Fibroblast of lung (primary cell): ENCODE measurements around the gene B4GAT1. TPM values are rescaled to one million over a fixed set of nuclear protein-coding genes. Genes with fewer than 3 reads are reported as not detected.

Experiments used
- DNase-seq, 2 donors: peaks; one replicate each; pipeline versions ENCODE4 v3.0.0 to v3.0.0-alpha.2; 2010; ENCODE audit warnings: low read depth in 2 of 2
- H2AFZ ChIP-seq: 2 replicates; pipeline ENCODE4 v1.5.1; 2012; ENCODE audit warnings: low read length, control low read depth, inconsistent platforms
- H3K27ac ChIP-seq: 2 replicates; pipeline ENCODE4 v1.5.1; 2011; ENCODE audit warnings: low read length, control low read depth; ENCODE audit not compliant: insufficient read depth
- H3K27me3 ChIP-seq: 2 replicates; pipeline ENCODE4 v1.5.1; 2011; ENCODE audit warnings: mild to moderate bottlenecking, low read length; ENCODE audit not compliant: control insufficient read depth, insufficient read depth
- H3K36me3 ChIP-seq: 2 replicates; pipeline ENCODE4 v1.5.1; 2011; ENCODE audit warnings: low read length; ENCODE audit not compliant: control insufficient read depth, insufficient read depth
- H3K4me1 ChIP-seq: 2 replicates; pipeline ENCODE4 v1.5.1; 2011; ENCODE audit warnings: low read length; ENCODE audit not compliant: control insufficient read depth, insufficient read depth; ENCODE audit errors: extremely low read depth
- H3K4me2 ChIP-seq: 2 replicates; pipeline ENCODE4 v1.5.1; 2011; ENCODE audit warnings: low read length, control low read depth; ENCODE audit not compliant: insufficient read depth; ENCODE audit errors: extremely low read depth
- H3K4me3 ChIP-seq, 4 experiments: fragments of 200-600 bp in 1 of 4; sonication (generic) in 1 of 4; replicated peaks in 1 of 4; 2 replicates each; pipeline ENCODE4 v1.5.1; 2011 to 2016; ENCODE audit warnings: low read length in 4 of 4, low read depth in 3 of 4, mild to moderate bottlenecking in 3 of 4, control low read depth in 2 of 4, inconsistent platforms in 1 of 4, mixed read lengths in 1 of 4; ENCODE audit not compliant: insufficient read depth in 1 of 4; ENCODE audit errors: control extremely low read depth in 1 of 4
- H3K79me2 ChIP-seq: 2 replicates; pipeline ENCODE4 v1.5.1; 2012; ENCODE audit warnings: mild to moderate bottlenecking, low read length, inconsistent platforms; ENCODE audit not compliant: control insufficient read depth, insufficient read depth
- H3K9ac ChIP-seq: 2 replicates; pipeline ENCODE4 v1.5.1; 2011; ENCODE audit warnings: mild to moderate bottlenecking, low read length, control low read depth; ENCODE audit not compliant: insufficient read depth
- H3K9me3 ChIP-seq: 2 replicates; pipeline ENCODE4 v1.5.1; 2012; ENCODE audit warnings: low read depth, low read length; ENCODE audit not compliant: control insufficient read depth, insufficient read depth
- H4K20me1 ChIP-seq: 2 replicates; pipeline ENCODE4 v1.5.1; 2011; ENCODE audit warnings: low read length; ENCODE audit not compliant: control insufficient read depth, insufficient read depth; ENCODE audit errors: extremely low read depth
- EZH2 ChIP-seq: IDR thresholded peaks from 2 replicates; pipeline ENCODE4 v1.5.1; 2012; ENCODE audit warnings: low read length, control low read depth, mild to moderate bottlenecking; ENCODE audit errors: missing control alignments
- polyA plus RNA-seq, 2 donors: library from polyadenylated mRNA; depleted of rRNA in 1 of 2; stranded (reverse) in 1 of 2; unstranded in 1 of 2; fragments of >200 nt; gene quantifications; 2 replicates each; pipeline ENCODE4 v1.2.1, GENCODE V29; 2011 to 2012; ENCODE audit warnings: missing spikeins in 1 of 2
- total RNA-seq: library from RNA; depleted of rRNA; stranded (reverse); fragments of >200 nt; gene quantifications from 2 replicates; pipeline ENCODE4 v1.2.1, GENCODE V29; 2014
- TF ChIP-seq, protein P1 (sequence below), 2 donors: IDR thresholded peaks in 1 of 2; conservative IDR thresholded peaks in 1 of 2; 1 replicate in 1 of 2; 2 replicates in 1 of 2; pipeline ENCODE4 v1.5.1; 2011 to 2012; ENCODE audit warnings: low read length in 2 of 2, control low read depth in 1 of 2, inconsistent platforms in 1 of 2, low read depth in 1 of 2, mild to moderate bottlenecking in 1 of 2

Gene B4GAT1
- total and polyA plus RNA-seq, 2 donors (not counting 1 experiment from before 2014, with no cell fraction given): 13.1 to 48.9 TPM

DNA sequence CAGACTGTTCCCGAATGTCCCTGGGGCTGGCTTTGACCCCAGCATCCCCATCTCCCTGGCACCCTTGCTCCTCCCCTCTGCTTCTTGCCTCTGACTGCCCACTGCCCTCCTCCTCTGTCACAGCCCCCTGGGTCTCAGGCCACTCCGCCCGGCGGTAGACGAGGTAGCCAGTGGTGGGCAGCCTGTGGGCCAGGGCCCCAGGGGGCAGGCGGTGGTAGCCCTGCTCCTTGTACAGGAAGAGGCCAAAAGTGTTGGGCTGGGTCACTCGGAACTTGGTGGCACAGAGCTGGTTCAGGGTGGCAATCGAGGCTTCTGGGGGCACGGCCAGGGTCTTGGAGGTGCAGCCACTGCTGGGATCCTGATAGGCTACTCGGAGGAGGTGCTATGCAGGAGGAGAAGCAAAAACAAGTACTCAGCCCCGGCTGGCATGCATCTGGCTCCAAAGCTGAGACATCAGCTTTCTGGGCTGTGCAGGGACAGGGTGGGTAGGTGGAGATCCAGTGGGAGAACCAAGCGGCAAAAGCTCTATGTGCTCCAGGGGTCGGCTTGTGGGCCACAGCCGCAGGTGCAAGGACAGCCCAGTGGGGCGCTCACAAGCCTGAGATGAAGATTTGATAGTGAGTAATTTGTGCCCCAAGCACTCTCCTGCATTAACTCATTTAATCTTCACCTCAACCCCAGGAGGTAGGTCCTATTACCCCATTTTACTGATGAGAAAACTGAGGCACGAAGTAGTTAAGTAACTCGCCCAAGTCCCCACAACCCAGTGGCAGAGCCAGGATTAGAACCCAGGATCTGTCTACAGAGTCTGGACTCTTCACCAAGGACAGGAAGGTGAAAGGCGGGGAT, 14.8 kb downstream of the B4GAT1 start:
- H3K36me3 ChIP-seq: peaks cover 40% of the 10 kb centered on the region
- no peaks in the 10 kb centered on the region for H4K20me1 ChIP-seq
- H2AFZ ChIP-seq: no peak overlapping the region
- TF ChIP-seq EZH2: no peak
- TF ChIP-seq, protein P1, sequence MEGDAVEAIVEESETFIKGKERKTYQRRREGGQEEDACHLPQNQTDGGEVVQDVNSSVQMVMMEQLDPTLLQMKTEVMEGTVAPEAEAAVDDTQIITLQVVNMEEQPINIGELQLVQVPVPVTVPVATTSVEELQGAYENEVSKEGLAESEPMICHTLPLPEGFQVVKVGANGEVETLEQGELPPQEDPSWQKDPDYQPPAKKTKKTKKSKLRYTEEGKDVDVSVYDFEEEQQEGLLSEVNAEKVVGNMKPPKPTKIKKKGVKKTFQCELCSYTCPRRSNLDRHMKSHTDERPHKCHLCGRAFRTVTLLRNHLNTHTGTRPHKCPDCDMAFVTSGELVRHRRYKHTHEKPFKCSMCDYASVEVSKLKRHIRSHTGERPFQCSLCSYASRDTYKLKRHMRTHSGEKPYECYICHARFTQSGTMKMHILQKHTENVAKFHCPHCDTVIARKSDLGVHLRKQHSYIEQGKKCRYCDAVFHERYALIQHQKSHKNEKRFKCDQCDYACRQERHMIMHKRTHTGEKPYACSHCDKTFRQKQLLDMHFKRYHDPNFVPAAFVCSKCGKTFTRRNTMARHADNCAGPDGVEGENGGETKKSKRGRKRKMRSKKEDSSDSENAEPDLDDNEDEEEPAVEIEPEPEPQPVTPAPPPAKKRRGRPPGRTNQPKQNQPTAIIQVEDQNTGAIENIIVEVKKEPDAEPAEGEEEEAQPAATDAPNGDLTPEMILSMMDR (conservative IDR thresholded peaks at IDR 0.05 in 1 of 2, IDR thresholded peaks at IDR 0.05 in 1 of 2; ENCODE audit: low read depth in 1 of 2, low read length in 2 of 2): no peak
- H3K4me1 ChIP-seq: peaks cover 33% of the 10 kb centered on the region
- no peak overlapping the region for H3K27ac ChIP-seq
- no peaks in the 10 kb centered on the region for H3K9me3 ChIP-seq
- peaks cover 36% of the 10 kb centered on the region for H3K79me2 ChIP-seq
- H3K4me3 ChIP-seq: no peak overlapping the region
- no peak overlapping the region for H3K4me2 ChIP-seq
- no peaks in the 10 kb centered on the region for H3K27me3 ChIP-seq
- DNase-seq: no peak
- H3K9ac ChIP-seq: no peak overlapping the region

- H4K20me1 ChIP-seq: no peaks in the 10 kb centered on the region
- H3K9me3 ChIP-seq: no peaks in the 10 kb centered on the region
- H3K27me3 ChIP-seq: no peaks in the 10 kb centered on the region
- H2AFZ ChIP-seq: no peak overlapping the region
- H3K27ac ChIP-seq: no peak overlapping the region
- H3K4me1 ChIP-seq: peaks cover 29% of the 10 kb centered on the region
- peaks cover 36% of the 10 kb centered on the region for H3K79me2 ChIP-seq
- TF ChIP-seq EZH2: no peak
- TF ChIP-seq, protein P1 (conservative IDR thresholded peaks at IDR 0.05 in 1 of 2, IDR thresholded peaks at IDR 0.05 in 1 of 2; ENCODE audit: low read depth in 1 of 2, low read length in 2 of 2): no peak
- H3K9ac ChIP-seq: peak overlapping the region; percentile 2
- H3K4me2 ChIP-seq: no peak overlapping the region
- H3K4me3 ChIP-seq: no peak overlapping the region
- DNase-seq: no peak
- peaks cover 38% of the 10 kb centered on the region for H3K36me3 ChIP-seq
Measured at GRCh38 chr11:66331542-66332370, 15.7 kb downstream of the B4GAT1 start.

GRCh38 chr11:66330931-66331330, 16.5 kb downstream of the B4GAT1 start:
- H3K4me1 ChIP-seq: peaks cover 32% of the 10 kb centered on the region

More at GRCh38 chr11:66330931-66331330, 16.5 kb downstream of the B4GAT1 start:
- H3K4me2 ChIP-seq: no peak overlapping the region
- peaks cover 38% of the 10 kb centered on the region for H3K36me3 ChIP-seq
- no peak overlapping the region for H3K4me3 ChIP-seq
- H2AFZ ChIP-seq: no peak overlapping the region
- TF ChIP-seq, protein P1 (conservative IDR thresholded peaks at IDR 0.05 in 1 of 2, IDR thresholded peaks at IDR 0.05 in 1 of 2; ENCODE audit: low read depth in 1 of 2, low read length in 2 of 2): no peak
- no peak for TF ChIP-seq EZH2
- peaks cover 34% of the 10 kb centered on the region for H3K79me2 ChIP-seq
- no peaks in the 10 kb centered on the region for H4K20me1 ChIP-seq
- H3K27ac ChIP-seq: no peak overlapping the region
- H3K27me3 ChIP-seq: no peaks in the 10 kb centered on the region
- no peak overlapping the region for H3K9ac ChIP-seq
- no peak for DNase-seq
- no peaks in the 10 kb centered on the region for H3K9me3 ChIP-seq
